CD4-positive, CD25-positive, alpha-beta regulatory T cell (primary cell): ENCODE results near the gene ATP13A2. TPM values are rescaled to one million over a fixed set of nuclear protein-coding genes. Genes with fewer than 3 reads are reported as not detected.
A peak's percentile ranks its signal among the peaks of the same experiment; 100 is the strongest.

Source experiments
- ATAC-seq, 2 donors: fragments of 150-1000 bp; cut with Tn5 transposase; one replicate each; pipeline ENCODE4 v1.10.0; 2021; ENCODE audit warnings: low read depth in 2 of 2, moderate number of reproducible peaks in 2 of 2, moderate library complexity in 1 of 2
- DNase-seq, 3 donors: peaks; one replicate each; pipeline versions ENCODE4 v3.0.0 to v3.0.0-alpha.2; 2012 to 2022; ENCODE audit warnings: mixed read lengths in 1 of 3
- H3K27ac ChIP-seq: one replicate; pipeline ENCODE4 v1.7.0; 2013; ENCODE audit warnings: mild to moderate bottlenecking, low read length; ENCODE audit not compliant: insufficient read depth, poor library complexity, severe bottlenecking
- H3K27me3 ChIP-seq: one replicate; pipeline ENCODE4 v1.7.0; 2013; ENCODE audit warnings: low read length; ENCODE audit not compliant: control insufficient read depth, insufficient read depth
- H3K36me3 ChIP-seq: one replicate; pipeline ENCODE4 v1.7.0; 2013; ENCODE audit warnings: mild to moderate bottlenecking, low read length, moderate library complexity; ENCODE audit not compliant: control insufficient read depth, insufficient read depth
- H3K4me1 ChIP-seq: 2 replicates; pipeline ENCODE4 v1.7.0; 2013; ENCODE audit warnings: mild to moderate bottlenecking, low read length; ENCODE audit not compliant: insufficient read depth, control insufficient read depth, poor library complexity, severe bottlenecking
- H3K4me3 ChIP-seq: one replicate; pipeline ENCODE4 v1.7.0; 2013; ENCODE audit warnings: low read depth, mild to moderate bottlenecking, low read length, moderate library complexity
- H3K9me3 ChIP-seq, 2 experiments: 1 replicate in 1 of 2; 2 replicates in 1 of 2; pipeline ENCODE4 v1.7.0; 2013; ENCODE audit warnings: low read length in 2 of 2, mild to moderate bottlenecking in 1 of 2, moderate library complexity in 1 of 2; ENCODE audit not compliant: control insufficient read depth in 2 of 2
- H3K27ac Mint-ChIP-seq, 3 donors: one replicate each; pipeline ENCODE4 v1.8.0; 2020 to 2022; ENCODE audit warnings: mild to moderate bottlenecking in 3 of 3, mixed read lengths in 3 of 3, moderate library complexity in 2 of 3
- H3K27me3 Mint-ChIP-seq: one replicate; pipeline ENCODE4 v1.8.0; 2022; ENCODE audit warnings: mild to moderate bottlenecking, mixed read lengths
- H3K36me3 Mint-ChIP-seq: one replicate; pipeline ENCODE4 v1.8.0; 2020; ENCODE audit warnings: mixed read lengths
- H3K4me1 Mint-ChIP-seq, 4 donors: one replicate each; pipeline ENCODE4 v1.8.0; 2020 to 2022; ENCODE audit warnings: mixed read lengths in 4 of 4, mild to moderate bottlenecking in 1 of 4
- H3K4me3 Mint-ChIP-seq, 4 donors: one replicate each; pipeline ENCODE4 v1.8.0; 2020 to 2022; ENCODE audit warnings: mild to moderate bottlenecking in 4 of 4, mixed read lengths in 4 of 4, moderate library complexity in 3 of 4
- H3K9me3 Mint-ChIP-seq, 7 donors: one replicate each; pipeline ENCODE4 v1.8.0; 2020 to 2022; ENCODE audit warnings: mixed read lengths in 7 of 7, mild to moderate bottlenecking in 3 of 7, moderate library complexity in 2 of 7
- polyA plus RNA-seq, 4 donors: library from polyadenylated mRNA; unstranded; fragments of 300-500 nt; fragmentation: Illumina TruSeq; gene quantifications; one replicate each; pipeline ENCODE4 v1.2.3, GENCODE V29; 2021
- total RNA-seq: library from RNA; stranded (reverse); gene quantifications from one replicate; pipeline ENCODE4 v1.2.3, GENCODE V29; 2022

ATP13A2 gene
- total and polyA plus RNA-seq, 5 donors from 2014 or later: 29.7 to 41.7 (median 33.0) TPM

GRCh38 chr1:17017435-17017834 lies 5.7 kb upstream of the ATP13A2 start:
- Mint-ChIP-seq H3K27me3 (no peaks in the 10 kb centered on the region), H3K4me1 (peaks cover 0 to 8% (median 5%) of the 10 kb centered on the region in 4 donors), H3K9me3 (no peaks in the 10 kb centered on the region), H3K36me3 (peaks cover 20% of the 10 kb centered on the region), H3K27ac (no peak overlapping the region), H3K4me3 (no peak overlapping the region)
- Histone ChIP-seq H3K36me3 (peaks cover 44% of the 10 kb centered on the region), H3K27me3 (no peaks in the 10 kb centered on the region), H3K9me3 (no peaks in the 10 kb centered on the region), H3K4me1 (no peaks in the 10 kb centered on the region), H3K27ac (no peak overlapping the region), H3K4me3 (no peak overlapping the region)
- no peak for DNase-seq
- ATAC-seq: no peak

GRCh38 chr1:17016317-17016661 lies 4.6 kb upstream of the ATP13A2 start:
- peaks cover 20% of the 10 kb centered on the region for H3K36me3 Mint-ChIP-seq
- no peak overlapping the region for H3K27ac Mint-ChIP-seq
- no peaks in the 10 kb centered on the region for H3K9me3 ChIP-seq
- DNase-seq (no peak), ATAC-seq (no peak)
- H3K4me1 ChIP-seq: peaks cover 4% of the 10 kb centered on the region
- H3K27ac ChIP-seq: no peak overlapping the region
- H3K4me1 Mint-ChIP-seq: peaks cover 0 to 10% (median 7%) of the 10 kb centered on the region in 4 donors
- peaks cover 32% of the 10 kb centered on the region for H3K36me3 ChIP-seq
- H3K27me3 ChIP-seq: no peaks in the 10 kb centered on the region
- peak overlapping the region in 1 of 4 donors; percentile 4 for H3K4me3 Mint-ChIP-seq
- no peak overlapping the region for H3K4me3 ChIP-seq
- H3K9me3 Mint-ChIP-seq: no peaks in the 10 kb centered on the region
- H3K27me3 Mint-ChIP-seq: no peaks in the 10 kb centered on the region

DNA sequence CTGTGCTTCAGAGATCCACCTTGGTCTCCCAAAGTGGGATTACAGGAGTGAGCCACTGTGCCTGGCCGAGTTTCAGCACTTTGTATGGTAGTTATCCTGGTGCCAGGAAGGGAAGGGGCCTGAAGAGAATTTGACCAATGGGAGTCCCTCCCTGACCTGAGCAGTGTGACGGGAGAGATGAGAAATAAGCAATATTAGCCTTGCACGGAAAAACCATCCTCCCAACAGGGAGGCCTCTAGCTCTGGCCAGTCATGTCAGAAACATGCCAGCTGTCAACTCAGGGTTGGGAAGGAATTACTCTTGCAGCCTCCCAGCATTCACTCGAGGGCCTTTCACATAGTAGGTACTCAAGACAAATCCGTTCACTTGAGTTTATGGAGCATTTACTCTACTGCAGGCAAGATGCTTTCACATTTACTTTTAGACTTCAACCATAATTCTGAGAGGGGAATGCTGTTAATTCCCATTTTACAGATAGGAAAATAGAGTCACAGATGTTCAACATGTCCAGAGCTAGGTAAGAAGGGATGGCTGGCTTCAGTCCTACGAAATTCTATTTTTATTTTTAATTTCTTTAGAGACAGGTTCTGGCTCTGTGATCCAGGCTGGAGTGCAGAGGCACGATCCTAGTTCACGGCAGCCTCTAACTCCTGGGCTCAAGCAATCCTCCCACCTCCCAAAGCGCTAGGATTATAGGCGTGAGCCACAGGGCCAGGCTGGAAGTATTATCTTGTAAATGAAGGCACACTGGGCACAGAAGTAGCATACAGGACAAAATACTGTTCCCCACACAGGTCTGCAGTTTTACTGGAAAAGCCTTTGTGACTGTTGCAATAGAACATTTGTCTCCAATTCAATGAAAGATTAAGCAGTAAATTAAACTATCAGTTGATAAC lies 3.2 kb upstream of the ATP13A2 start:
- H3K36me3 ChIP-seq: peaks cover 19% of the 10 kb centered on the region
- H3K9me3 Mint-ChIP-seq: no peaks in the 10 kb centered on the region
- H3K27me3 Mint-ChIP-seq: no peaks in the 10 kb centered on the region
- H3K27ac Mint-ChIP-seq: no peak overlapping the region
- H3K9me3 ChIP-seq: no peaks in the 10 kb centered on the region
- H3K4me1 ChIP-seq: peaks cover 16% of the 10 kb centered on the region
- peaks cover 15% of the 10 kb centered on the region for H3K36me3 Mint-ChIP-seq
- H3K27me3 ChIP-seq: no peaks in the 10 kb centered on the region
- H3K4me3 Mint-ChIP-seq: no peak overlapping the region
- no peak for ATAC-seq
- H3K4me1 Mint-ChIP-seq: peaks cover 7 to 22% (median 10%) of the 10 kb centered on the region in 4 donors
- H3K4me3 ChIP-seq: no peak overlapping the region
- no peak overlapping the region for H3K27ac ChIP-seq
- DNase-seq: no peak

DNA sequence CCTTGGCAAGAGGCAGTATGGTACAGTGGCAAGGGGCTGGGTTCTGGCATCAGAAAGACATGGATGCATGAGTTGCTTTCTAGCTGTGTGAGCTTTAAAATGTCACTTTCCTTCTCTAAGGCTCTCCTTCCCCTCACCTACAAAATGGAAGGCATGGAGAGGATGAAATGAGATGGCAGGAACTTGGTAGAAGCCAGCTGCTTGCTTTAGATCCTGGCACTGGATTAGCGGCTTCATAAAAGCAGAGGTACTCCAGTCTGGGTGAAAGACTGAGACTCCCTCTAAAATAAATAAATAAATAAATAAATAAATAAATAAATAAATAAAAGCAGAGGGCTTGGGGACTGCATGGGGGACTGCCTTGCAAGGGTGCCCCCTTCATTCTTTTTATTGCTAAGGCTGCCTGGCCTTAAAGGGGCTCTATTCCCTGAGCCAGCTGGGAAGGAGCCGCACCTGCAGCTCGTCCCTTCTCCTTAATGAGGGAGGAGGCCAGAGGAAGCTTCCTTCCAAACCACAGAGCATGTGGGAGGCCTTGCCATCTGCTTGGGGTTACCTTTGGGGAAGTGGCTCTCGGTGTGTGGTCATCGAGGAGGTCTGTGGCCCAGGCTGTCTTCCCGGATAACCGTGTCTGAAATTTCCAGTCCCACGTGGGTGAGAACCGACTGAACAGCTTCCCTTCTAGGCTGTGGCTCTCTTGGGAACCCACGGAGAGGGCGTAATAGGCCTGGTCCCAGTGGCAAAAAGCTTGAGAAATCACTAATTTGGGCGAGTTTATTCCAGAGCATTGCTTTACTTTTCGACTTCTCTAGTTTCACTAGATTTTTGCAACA lies 2.0 kb upstream of the ATP13A2 start:
- ATAC-seq: no peak
- no peaks in the 10 kb centered on the region for H3K9me3 ChIP-seq

GRCh38 chr1:17012775-17013490 lies 1.2 kb upstream of the ATP13A2 start:
- peak overlapping the region in 3 of 4 donors; percentile 59 to 89 (median 83) for H3K4me3 Mint-ChIP-seq
- Histone ChIP-seq H3K27me3 (no peaks in the 10 kb centered on the region), H3K4me1 (peaks cover 19% of the 10 kb centered on the region), H3K27ac (no peak overlapping the region), H3K36me3 (peaks cover under 1% of the 10 kb centered on the region), H3K9me3 (no peaks in the 10 kb centered on the region), H3K4me3 (no peak overlapping the region)
- H3K27ac Mint-ChIP-seq: no peak overlapping the region
- ATAC-seq (no peak), DNase-seq (no peak)
- peaks cover 0 to 24% (median 9%) of the 10 kb centered on the region in 4 donors for H3K4me1 Mint-ChIP-seq
- H3K27me3 Mint-ChIP-seq: no peaks in the 10 kb centered on the region
- no peaks in the 10 kb centered on the region for H3K36me3 Mint-ChIP-seq
- H3K9me3 Mint-ChIP-seq: no peaks in the 10 kb centered on the region

More for the DNA sequence above, 2.0 kb upstream of the ATP13A2 start:
- Histone ChIP-seq H3K27me3 (no peaks in the 10 kb centered on the region), H3K4me3 (no peak overlapping the region), H3K27ac (no peak overlapping the region), H3K36me3 (peaks cover 7% of the 10 kb centered on the region), H3K4me1 (peaks cover 19% of the 10 kb centered on the region)
- Mint-ChIP-seq H3K27ac (no peak overlapping the region), H3K36me3 (peaks cover 4% of the 10 kb centered on the region), H3K9me3 (no peaks in the 10 kb centered on the region), H3K27me3 (no peaks in the 10 kb centered on the region), H3K4me3 (peak overlapping the region in 1 of 4 donors; percentile 38), H3K4me1 (peaks cover 0 to 24% (median 9%) of the 10 kb centered on the region in 4 donors)
- DNase-seq: no peak

DNA sequence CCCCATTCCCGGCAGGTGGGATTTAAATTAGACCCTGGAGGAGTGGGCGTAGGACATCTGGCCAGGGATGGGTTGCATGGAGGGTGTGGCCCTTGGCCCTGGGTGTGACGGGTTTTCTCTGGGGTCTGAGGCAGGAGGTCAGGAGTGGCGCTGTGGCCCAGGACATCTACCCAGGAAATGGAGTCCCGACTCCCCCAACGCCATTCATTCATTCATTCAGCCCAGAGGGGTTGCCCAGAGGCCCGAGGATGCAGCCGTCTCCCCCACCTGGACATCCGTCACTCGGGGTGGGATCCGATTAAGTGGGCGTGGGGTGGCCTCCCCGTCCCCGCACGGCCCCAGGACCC lies 663 bp downstream of the ATP13A2 start:
- Histone ChIP-seq H3K27me3 (no peaks in the 10 kb centered on the region), H3K36me3 (no peaks in the 10 kb centered on the region), H3K9me3 (no peaks in the 10 kb centered on the region), H3K4me1 (peaks cover 19% of the 10 kb centered on the region), H3K27ac (no peak overlapping the region), H3K4me3 (peak overlapping the region; percentile 67)
- Mint-ChIP-seq H3K4me1 (peaks cover 0 to 24% (median 9%) of the 10 kb centered on the region in 4 donors), H3K9me3 (no peaks in the 10 kb centered on the region), H3K4me3 (peak overlapping the region; percentile 85 to 96 (median 89)), H3K27me3 (no peaks in the 10 kb centered on the region), H3K27ac (peak overlapping the region; percentile 52 to 82 (median 71)), H3K36me3 (no peaks in the 10 kb centered on the region)
- DNase-seq (no peak), ATAC-seq (no peak)

DNA sequence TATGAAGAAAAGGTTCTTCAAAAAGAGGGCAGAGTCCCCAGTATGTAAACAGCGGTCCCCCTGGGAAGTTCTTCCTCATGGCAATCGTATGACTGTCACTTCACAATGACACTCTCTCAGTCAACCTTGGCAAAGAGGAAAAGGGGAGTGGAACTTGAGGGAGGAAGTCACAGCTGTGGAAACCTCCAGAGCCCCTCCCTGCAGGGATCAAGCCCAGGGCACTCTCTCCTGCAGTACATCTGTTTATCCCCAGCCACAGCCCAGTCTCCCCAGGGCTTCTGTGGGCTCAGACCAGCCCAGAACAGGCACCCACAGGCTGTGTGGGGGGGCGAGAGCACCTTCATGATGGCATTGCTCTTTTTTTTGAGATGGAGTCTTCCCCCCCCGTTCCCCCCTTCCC lies 2.0 kb downstream of the ATP13A2 start:
- Histone ChIP-seq H3K27ac (no peak overlapping the region), H3K4me1 (peaks cover 19% of the 10 kb centered on the region), H3K27me3 (no peaks in the 10 kb centered on the region), H3K36me3 (peaks cover 5% of the 10 kb centered on the region), H3K4me3 (no peak overlapping the region), H3K9me3 (no peaks in the 10 kb centered on the region)
- no peak for ATAC-seq
- Mint-ChIP-seq H3K27ac (no peak overlapping the region), H3K4me3 (peak overlapping the region in 3 of 4 donors; percentile 60 to 85 (median 71)), H3K9me3 (no peaks in the 10 kb centered on the region), H3K36me3 (no peaks in the 10 kb centered on the region), H3K27me3 (no peaks in the 10 kb centered on the region), H3K4me1 (peaks cover 0 to 24% (median 9%) of the 10 kb centered on the region in 4 donors)
- DNase-seq: no peak
